GM12892 (cell line): ENCODE results near the gene RNF126.

Source experiments
- DNase-seq: peaks from one replicate; pipeline ENCODE4 v3.0.0; 2011; ENCODE audit not compliant: insufficient read length
- FAIRE-seq: peaks from 2 replicates; lab custom pipeline; 2011; peaks lifted over from hg19 to GRCh38; lab: Jason Lieb, UNC
- POLR2A ChIP-seq: IDR thresholded peaks from 2 replicates; pipeline ENCODE4 v1.6.1; 2011; ENCODE audit warnings: low read depth, low read length, control low read depth
- POLR2AphosphoS5 ChIP-seq: IDR thresholded peaks from 2 replicates; pipeline ENCODE4 v1.6.1; 2011; ENCODE audit warnings: low read depth, low read length, control low read depth
- TAF1 ChIP-seq: IDR thresholded peaks from 2 replicates; pipeline ENCODE4 v1.6.1; 2011; ENCODE audit warnings: low read depth, mild to moderate bottlenecking, control low read depth, low read length, borderline replicate concordance

The RNF126 gene

GRCh38 chr19:655691-656090 lies 7.3 kb downstream of the RNF126 start:
- no peak for FAIRE-seq
- no peak for DNase-seq
- TF ChIP-seq POLR2A, result no peak
- TF ChIP-seq POLR2AphosphoS5, result no peak
- TF ChIP-seq TAF1, result no peak

DNA sequence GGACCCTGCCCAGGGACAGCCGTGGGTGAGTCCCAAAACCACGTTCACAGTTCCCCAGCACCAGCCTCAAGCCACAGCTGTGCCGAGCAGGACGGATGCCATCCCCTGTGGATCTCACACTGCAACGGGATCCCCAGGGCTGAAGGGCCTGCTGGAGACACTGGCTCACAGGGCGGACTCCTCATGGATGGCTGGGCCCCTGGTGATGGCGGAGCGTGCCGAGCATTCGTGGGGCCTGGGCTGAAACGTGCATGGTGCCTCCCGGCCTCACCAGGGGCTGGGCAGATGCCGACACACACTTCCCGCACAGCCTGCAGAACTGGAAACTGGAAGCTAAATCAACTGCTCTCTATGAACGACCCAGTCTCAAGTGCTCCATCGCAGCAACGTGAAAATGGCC lies 9.6 kb downstream of the RNF126 start:
- FAIRE-seq (no peak), DNase-seq (no peak)
- no peak for TF ChIP-seq POLR2AphosphoS5
- no peak for TF ChIP-seq TAF1
- no peak for TF ChIP-seq POLR2A

DNA sequence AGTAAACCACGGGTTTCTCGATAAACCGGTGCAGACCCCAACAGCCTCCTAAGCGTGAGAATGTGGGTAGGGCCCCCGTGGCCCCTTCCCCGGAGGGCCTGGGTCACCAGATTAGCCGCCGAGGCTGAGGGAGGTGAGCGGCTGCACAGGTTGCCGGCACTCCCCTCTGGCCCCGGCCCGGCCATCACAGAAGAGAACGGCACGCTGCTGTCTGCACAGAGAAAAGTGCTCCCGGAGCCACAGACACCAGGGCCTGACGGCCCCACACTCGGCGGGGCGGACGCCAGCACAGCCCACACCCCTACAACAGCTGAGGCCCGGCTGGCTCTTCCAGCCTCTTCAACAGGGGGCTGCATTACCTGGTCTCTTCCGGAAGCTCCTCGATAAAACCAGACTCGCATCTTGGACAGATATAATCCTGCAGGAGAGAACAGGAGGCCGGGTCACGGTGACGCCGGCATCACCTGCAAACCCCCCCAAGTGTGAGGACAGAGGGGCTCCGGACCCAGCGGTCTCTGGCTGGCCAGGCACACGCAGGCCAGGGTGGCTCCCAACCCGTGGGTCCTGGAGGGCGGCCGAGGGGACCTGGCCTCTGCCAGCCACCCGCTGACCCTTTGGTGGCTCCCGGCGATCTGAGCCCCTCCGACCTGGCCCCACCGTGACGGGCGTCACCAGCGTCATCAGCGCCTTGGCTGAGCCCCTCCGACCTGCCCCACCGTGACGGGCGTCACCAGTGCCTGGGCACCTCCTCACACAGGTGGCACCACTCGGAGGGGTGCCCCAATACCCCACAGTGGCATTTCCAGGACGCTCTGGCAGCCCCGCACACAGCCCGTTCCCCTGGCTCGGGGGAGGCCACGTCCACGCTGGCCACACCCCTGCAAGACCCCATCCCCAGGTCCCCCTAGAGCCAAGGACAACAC lies 10.3 kb downstream of the RNF126 start:
- DNase-seq (no peak), FAIRE-seq (no peak)
- no peak for TF ChIP-seq TAF1
- TF ChIP-seq POLR2AphosphoS5, result no peak
- no peak for TF ChIP-seq POLR2A

GRCh38 chr19:651991-652390 lies 11.0 kb downstream of the RNF126 start:
- FAIRE-seq, result no peak
- TF ChIP-seq POLR2AphosphoS5, result no peak
- no peak for TF ChIP-seq TAF1
- TF ChIP-seq POLR2A, result no peak

DNA sequence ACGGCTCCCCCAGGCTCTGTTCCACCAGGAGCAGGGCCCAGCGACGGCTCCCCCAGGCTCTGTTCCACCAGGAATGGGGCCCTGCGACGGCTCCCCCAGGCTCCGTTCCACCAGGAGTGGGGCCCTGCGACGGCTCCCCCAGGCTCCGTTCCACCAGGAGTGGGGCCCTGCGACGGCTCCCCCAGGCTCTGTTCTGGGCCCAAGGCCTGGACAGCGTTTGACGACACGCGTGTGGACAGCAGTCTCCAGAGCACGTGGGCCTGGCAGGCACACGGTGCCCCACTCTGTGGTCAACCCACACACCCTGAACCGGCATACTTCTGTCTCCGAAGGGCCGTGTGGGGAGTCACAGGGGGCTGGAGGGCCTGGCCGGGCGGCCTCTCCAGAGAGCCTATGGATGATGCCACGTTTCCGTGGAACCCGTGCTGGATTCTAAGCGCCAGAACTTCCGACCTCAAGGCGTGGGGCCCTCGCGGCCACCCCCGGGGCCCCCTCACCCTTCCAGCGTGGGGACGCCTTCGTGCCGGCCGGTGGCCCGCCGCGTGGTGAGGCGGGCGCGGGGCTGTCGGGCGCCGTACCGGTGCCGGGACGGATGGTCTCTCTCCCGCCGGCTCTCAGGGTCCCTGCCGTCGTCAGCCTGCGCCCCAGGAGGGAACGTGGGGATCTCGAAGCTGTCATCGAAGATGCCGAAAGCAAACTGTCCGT lies 11.7 kb downstream of the RNF126 start:
- no peak for TF ChIP-seq POLR2AphosphoS5
- TF ChIP-seq TAF1, result no peak
- no peak for TF ChIP-seq POLR2A
- no peak for FAIRE-seq
- no peak for DNase-seq

More at GRCh38 chr19:651991-652390, 11.0 kb downstream of the RNF126 start:
- no peak for DNase-seq

DNA sequence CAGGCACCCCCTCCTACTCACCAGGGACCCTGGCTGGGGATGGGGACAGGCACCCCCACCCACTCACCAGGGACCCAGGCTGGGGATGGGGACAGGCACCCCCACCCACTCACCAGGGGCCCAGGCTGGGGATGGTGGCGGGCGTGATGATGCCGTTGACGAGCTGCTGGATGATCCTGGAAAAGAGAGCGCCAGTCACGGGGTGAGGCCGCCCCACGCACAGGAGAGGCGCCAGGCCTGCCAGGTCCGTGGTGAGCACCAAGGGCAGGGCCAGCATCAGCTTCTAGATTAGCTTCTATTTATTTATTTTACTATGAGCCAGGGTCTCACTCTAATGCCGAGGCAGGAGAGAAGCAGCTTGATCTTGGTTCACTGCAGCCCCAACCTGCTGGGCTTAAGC lies 12.9 kb downstream of the RNF126 start:
- DNase-seq (no peak), FAIRE-seq (no peak)
- TF ChIP-seq POLR2A (no peak), TAF1 (no peak), POLR2AphosphoS5 (no peak)

DNA sequence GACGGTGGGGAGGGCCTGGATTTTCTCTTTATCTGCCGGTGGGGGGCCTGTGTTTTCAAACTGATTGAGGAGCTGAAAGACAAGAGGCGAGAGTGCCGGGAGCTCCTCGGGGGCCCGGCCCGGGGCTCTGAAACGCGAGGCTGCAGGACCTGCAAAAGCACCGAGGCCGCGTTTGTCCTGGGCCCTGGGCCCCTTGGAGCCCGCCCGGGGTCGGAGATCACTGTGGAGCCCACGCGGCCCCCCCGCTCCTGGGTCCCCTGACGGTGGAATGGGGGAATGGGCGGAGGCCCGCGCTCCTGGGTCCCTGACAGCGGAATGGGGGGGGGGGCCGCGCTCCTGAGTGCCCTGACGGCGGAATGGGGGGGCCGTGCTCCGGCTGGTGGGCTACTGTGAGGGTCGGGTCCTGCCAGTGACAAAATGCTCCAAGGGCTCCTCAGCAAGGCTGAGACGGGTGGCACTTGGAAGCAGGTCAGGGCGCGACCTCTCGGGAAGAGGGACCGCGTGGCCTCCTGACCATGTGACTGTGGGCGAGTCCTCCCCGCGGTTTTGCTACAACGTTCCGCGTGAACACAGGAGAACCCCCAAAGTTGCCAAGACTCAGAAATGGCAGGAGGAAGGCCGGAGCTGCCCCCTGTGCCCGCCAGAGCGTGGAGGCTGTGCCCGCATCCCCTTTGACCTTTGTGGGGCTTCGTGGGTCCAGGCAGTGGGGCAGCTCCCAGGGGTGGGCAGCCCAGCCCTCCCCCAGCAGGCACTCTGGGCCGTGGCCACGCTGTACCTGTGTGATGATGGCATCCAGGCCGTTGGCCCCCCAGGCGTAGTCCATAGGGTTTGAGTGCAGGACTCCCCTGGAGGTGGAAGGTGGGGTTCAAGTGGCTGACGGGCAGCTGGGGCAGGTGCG lies 13.9 kb downstream of the RNF126 start:
- FAIRE-seq (no peak), DNase-seq (no peak)

DNA sequence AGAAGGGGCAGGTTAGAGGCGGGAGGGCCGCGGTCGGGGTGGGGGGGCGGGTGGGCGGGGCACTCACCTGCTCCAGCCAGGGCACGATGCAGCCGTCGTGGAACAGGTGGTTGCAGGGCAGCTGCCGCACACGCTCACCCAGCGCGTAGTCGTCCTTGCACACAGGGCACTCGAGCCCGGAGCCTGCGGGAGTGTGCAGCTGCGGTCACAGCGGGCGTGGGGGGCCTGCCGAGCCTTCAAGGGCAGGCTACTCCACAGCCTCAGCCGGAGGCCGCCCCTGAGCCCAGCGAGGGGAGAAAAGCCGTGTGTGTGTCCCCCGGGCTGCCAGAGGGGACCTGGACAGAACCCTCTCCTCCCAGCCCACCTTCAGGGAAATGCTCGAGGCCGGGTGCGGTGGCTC lies 14.7 kb downstream of the RNF126 start:
- DNase-seq (no peak), FAIRE-seq (no peak)
- no peak for TF ChIP-seq POLR2A
- no peak for TF ChIP-seq POLR2AphosphoS5
- TF ChIP-seq TAF1, result no peak

More for the DNA sequence above, 13.9 kb downstream of the RNF126 start:
- TF ChIP-seq POLR2A, result no peak
- no peak for TF ChIP-seq TAF1
- no peak for TF ChIP-seq POLR2AphosphoS5

GRCh38 chr19:647566-648284 lies 15.3 kb downstream of the RNF126 start:
- DNase-seq, result no peak
- TF ChIP-seq TAF1, result no peak
- no peak for TF ChIP-seq POLR2A
- no peak for TF ChIP-seq POLR2AphosphoS5
- FAIRE-seq, result no peak

- TF ChIP-seq POLR2A, result 0 out of 2 replicates have a peak, but pooled peaks have one; percentile 39
- TF ChIP-seq POLR2AphosphoS5, result no peak
- DNase-seq (no peak), FAIRE-seq (no peak)
Measured at GRCh38 chr19:646779-647565, 16.0 kb downstream of the RNF126 start.
